Parathyroid adenoma (tissue), 2 donors: Measurements from ENCODE around the gene PIGL.
"Not testable (repeated sequence)": the region's sequence is repeated elsewhere in the genome, so short reads cannot be mapped to it uniquely, and the experiment has no call there.

ENCODE experiments used
- H2AFZ ChIP-seq: fragments of 300-600 bp; sonication (generic); one replicate; pipeline ENCODE4 v1.7.0; 2017; ENCODE audit warnings: antibody characterized with exemption, mild to moderate bottlenecking
- H3K27ac ChIP-seq: fragments of 300-600 bp; sonication (generic); one replicate; pipeline ENCODE4 v1.7.0; 2017
- H3K27me3 ChIP-seq: fragments of 300-600 bp; sonication (generic); one replicate; pipeline ENCODE4 v1.7.0; 2017; ENCODE audit warnings: low read length; ENCODE audit not compliant: control insufficient read depth, insufficient read depth
- H3K36me3 ChIP-seq: fragments of 300-600 bp; sonication (generic); one replicate; pipeline ENCODE4 v1.7.0; 2017; ENCODE audit warnings: low read length; ENCODE audit not compliant: control insufficient read depth, insufficient read depth
- H3K4me1 ChIP-seq: fragments of 300-600 bp; sonication (generic); one replicate; pipeline ENCODE4 v1.7.0; 2017; ENCODE audit warnings: control low read depth
- H3K4me2 ChIP-seq: fragments of 300-600 bp; sonication (generic); one replicate; pipeline ENCODE4 v1.7.0; 2017; ENCODE audit warnings: low read length
- H3K4me3 ChIP-seq: fragments of 300-600 bp; sonication (generic); one replicate; pipeline ENCODE4 v1.7.0; 2017; ENCODE audit warnings: low read depth, low read length
- H3K79me2 ChIP-seq: fragments of 300-600 bp; sonication (generic); one replicate; pipeline ENCODE4 v1.7.0; 2017; ENCODE audit warnings: control low read depth
- H3K9ac ChIP-seq: fragments of 300-600 bp; sonication (generic); one replicate; pipeline ENCODE4 v1.7.0; 2017; ENCODE audit warnings: mild to moderate bottlenecking
- H3K9me3 ChIP-seq: fragments of 300-600 bp; sonication (generic); one replicate; pipeline ENCODE4 v1.7.0; 2017; ENCODE audit warnings: low read length; ENCODE audit not compliant: control insufficient read depth
- TF ChIP-seq, protein P1 (sequence below): fragments of 300-600 bp; sonication (generic); IDR thresholded peaks from one replicate; pipeline ENCODE4 v1.7.0; 2017; ENCODE audit warnings: antibody characterized with exemption, mild to moderate bottlenecking
- donor health status: primary hyperparathyroidism.

PIGL gene

DNA sequence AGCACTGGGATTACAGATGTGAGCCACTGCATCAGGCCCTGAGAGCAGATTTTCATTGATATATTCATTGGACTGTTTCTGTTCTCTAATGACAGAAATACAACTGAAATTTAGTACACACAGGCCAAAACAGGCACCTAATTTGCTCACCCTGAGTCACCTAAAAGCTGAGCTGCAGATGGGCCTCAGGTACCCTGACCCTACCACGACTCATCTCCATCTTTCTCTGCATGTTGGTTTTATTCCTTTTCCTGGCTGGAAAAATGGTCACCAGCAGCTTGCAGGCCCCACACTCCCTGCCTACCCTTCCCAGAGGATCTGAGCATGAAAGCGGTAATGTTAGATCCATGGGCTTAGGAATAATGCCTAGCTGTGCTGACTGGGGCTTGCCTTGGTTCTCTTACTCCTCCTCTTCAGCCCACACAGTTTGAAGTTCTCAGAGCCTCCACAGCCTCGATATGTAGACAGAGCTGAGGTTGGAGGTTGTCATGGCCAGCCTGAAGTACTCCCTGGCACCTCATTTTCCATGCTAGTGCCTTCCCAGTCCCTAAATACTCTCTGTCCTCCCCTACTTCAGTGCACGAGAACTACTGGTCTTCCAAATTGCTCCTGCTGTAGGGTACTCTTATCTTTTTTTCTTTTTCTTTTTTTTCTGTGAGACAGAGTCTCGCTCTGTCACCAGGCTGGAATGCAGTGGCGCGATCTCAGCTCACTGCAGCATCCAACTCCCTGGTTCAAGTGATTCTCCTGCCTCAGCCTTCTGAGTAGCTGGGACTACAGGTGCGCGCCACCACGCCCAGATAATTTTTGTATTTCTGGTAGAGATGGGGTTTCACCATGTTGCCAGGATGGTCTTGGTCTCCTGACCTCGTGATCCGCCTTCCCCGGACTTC is 85.2 kb downstream of the PIGL start:
- no peaks in the 10 kb centered on the region for H3K9me3 ChIP-seq
- no peaks in the 10 kb centered on the region for H3K79me2 ChIP-seq
- H3K4me2 ChIP-seq = no peak overlapping the region
- no peaks in the 10 kb centered on the region for H3K27me3 ChIP-seq
- no peaks in the 10 kb centered on the region for H3K36me3 ChIP-seq
- H3K4me1 ChIP-seq = peaks cover 5% of the 10 kb centered on the region
- TF ChIP-seq, protein P1, sequence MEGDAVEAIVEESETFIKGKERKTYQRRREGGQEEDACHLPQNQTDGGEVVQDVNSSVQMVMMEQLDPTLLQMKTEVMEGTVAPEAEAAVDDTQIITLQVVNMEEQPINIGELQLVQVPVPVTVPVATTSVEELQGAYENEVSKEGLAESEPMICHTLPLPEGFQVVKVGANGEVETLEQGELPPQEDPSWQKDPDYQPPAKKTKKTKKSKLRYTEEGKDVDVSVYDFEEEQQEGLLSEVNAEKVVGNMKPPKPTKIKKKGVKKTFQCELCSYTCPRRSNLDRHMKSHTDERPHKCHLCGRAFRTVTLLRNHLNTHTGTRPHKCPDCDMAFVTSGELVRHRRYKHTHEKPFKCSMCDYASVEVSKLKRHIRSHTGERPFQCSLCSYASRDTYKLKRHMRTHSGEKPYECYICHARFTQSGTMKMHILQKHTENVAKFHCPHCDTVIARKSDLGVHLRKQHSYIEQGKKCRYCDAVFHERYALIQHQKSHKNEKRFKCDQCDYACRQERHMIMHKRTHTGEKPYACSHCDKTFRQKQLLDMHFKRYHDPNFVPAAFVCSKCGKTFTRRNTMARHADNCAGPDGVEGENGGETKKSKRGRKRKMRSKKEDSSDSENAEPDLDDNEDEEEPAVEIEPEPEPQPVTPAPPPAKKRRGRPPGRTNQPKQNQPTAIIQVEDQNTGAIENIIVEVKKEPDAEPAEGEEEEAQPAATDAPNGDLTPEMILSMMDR = no peak
- no peak overlapping the region for H3K4me3 ChIP-seq
- no peak overlapping the region for H3K9ac ChIP-seq
- H2AFZ ChIP-seq = no peak overlapping the region
- no peak overlapping the region for H3K27ac ChIP-seq

DNA sequence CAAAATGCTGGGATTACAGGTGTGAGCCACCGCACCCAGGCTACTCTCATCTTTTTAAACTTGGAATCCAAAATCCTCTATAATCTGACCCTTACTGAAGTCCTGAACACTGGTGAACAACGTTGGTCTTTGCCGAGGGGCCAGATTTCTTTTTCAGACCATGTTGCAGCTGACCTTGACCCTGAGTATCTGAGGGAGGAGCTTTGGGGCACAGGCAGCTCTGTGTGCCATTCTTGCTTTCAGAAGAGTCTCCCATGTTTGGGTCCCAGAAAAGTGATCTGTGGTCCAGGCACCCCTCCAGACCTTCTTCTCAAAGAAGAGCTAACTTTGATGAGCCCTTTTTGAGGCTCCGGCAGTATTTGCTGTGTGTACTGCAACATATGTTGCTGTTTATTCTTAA is 85.8 kb downstream of the PIGL start:
- Histone ChIP-seq H3K9me3 (no peaks in the 10 kb centered on the region), H3K4me1 (peaks cover 5% of the 10 kb centered on the region), H3K79me2 (peaks cover 2% of the 10 kb centered on the region), H2AFZ (no peak overlapping the region), H3K27ac (no peak overlapping the region), H3K27me3 (no peaks in the 10 kb centered on the region), H3K36me3 (no peaks in the 10 kb centered on the region), H3K9ac (no peak overlapping the region), H3K4me2 (no peak overlapping the region), H3K4me3 (no peak overlapping the region)
- TF ChIP-seq, protein P1 = no peak

DNA sequence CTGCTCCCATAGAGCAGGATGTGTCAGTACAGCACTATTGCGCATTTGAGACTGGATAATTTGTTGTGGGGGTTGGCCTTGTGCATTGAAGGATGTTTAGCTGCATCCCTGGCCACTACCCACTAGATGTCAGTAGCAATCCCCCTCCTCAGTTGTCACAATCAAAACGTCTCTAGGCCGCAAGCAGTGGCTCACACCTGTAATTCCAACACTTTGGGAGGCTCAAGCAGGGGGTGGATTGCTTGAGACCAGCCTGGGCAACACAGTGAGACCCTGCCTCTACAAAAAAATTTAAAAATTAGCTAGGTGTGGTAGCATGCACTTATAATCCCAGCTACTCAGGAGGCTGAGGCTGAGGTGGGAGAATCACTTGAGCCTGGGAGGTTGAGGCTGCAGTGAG is 87.8 kb downstream of the PIGL start:
- Histone ChIP-seq H3K9me3 (no peaks in the 10 kb centered on the region), H2AFZ (no peak overlapping the region), H3K27me3 (no peaks in the 10 kb centered on the region), H3K36me3 (no peaks in the 10 kb centered on the region), H3K27ac (no peak overlapping the region), H3K4me2 (no peak overlapping the region), H3K4me1 (no peaks in the 10 kb centered on the region), H3K79me2 (peaks cover 2% of the 10 kb centered on the region), H3K4me3 (no peak overlapping the region), H3K9ac (no peak overlapping the region)
- TF ChIP-seq, protein P1 = no peak

DNA sequence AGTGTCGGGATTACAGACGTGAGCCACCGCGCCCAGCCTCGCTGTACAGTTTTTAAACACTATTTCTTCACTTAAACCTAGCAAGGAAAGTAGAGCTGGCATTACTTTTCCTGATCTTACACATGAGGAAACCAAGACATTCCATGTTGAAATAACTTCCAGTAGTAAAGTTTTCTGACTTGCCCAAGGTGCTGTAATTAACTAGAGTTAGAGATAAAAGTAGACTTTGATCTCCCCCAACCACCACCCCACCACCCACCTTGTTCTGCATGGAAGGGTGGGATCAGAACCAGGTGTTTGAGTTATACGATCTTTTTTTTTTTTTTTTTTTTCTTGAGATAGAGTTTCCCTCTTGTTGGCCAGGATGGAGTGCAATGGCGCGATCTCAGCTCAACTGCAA is 89.2 kb downstream of the PIGL start:
- Histone ChIP-seq H3K79me2 (peaks cover 2% of the 10 kb centered on the region), H3K9me3 (no peaks in the 10 kb centered on the region), H3K27ac (no peak overlapping the region), H3K4me2 (no peak overlapping the region), H2AFZ (no peak overlapping the region), H3K4me1 (no peaks in the 10 kb centered on the region), H3K27me3 (no peaks in the 10 kb centered on the region), H3K36me3 (no peaks in the 10 kb centered on the region), H3K9ac (no peak overlapping the region), H3K4me3 (no peak overlapping the region)
- TF ChIP-seq, protein P1 = no peak

DNA sequence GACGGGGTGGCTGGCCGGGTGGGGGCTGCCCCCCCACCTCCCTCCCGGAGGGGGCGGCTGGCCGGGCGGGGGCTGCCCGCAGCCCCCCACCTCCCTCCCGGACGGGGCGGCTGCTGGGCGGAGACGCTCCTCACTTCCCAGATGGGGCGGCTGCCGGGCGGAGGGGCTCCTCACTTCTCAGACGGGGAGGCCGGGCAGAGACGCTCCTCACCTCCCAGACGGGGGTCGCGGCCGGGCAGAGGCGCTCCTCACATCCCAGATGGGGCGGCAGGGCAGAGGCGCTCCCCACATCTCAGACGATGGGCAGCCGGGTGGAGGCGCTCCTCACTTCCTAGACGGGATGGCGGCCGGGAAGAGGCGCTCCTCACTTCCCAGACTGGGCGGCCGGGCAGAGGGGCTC is 95.1 kb downstream of the PIGL start:
- H2AFZ ChIP-seq, H3K9me3 ChIP-seq, H3K36me3 ChIP-seq, H3K4me2 ChIP-seq, H3K4me3 ChIP-seq, H3K4me1 ChIP-seq, H3K9ac ChIP-seq, H3K27ac ChIP-seq, H3K79me2 ChIP-seq, H3K27me3 ChIP-seq: not testable (repeated sequence)
